Lower leg skin (tissue), 4 donors: Measurements from ENCODE around the gene SLC39A9. TPM values are rescaled to one million over a fixed set of nuclear protein-coding genes. Genes with fewer than 3 reads are reported as not detected.

Experiments
- DNase-seq, 2 donors: peaks; one replicate each; pipeline ENCODE4 v3.0.0-alpha.2; 2019; ENCODE audit warnings: low spot score in 2 of 2
- H3K4me3 ChIP-seq: fragments of 200-600 bp; sonication (generic); 2 replicates; pipeline ENCODE4 v1.5.1; 2017; ENCODE audit warnings: mild to moderate bottlenecking, low read depth; ENCODE audit not compliant: poor library complexity, severe bottlenecking
- POLR2A ChIP-seq, 2 donors: fragments of 450-650 bp; IDR thresholded peaks; one replicate each; pipeline ENCODE4 v1.6.1; 2016 to 2017; ENCODE audit warnings: antibody characterized with exemption in 2 of 2, mild to moderate bottlenecking in 1 of 2, moderate library complexity in 1 of 2
- WGBS, 2 donors: methylation state at CpG; one replicate each; pipeline ENCODE4 v1.1.5; 2018; 5-methylcytosine and 5-hydroxymethylcytosine counted together
- intact Hi-C: fragments of 100-400 bp; cut with DNase I; formaldehyde crosslinking; loops from one replicate; pipeline ENCODE4 v1.15.0; 2023; ENCODE audit warnings: low total_unique reads
- total RNA-seq, 4 donors: library from RNA; depleted of rRNA; stranded (reverse); fragments of >200 nt; gene quantifications; one replicate each; pipeline ENCODE4 v1.1.0, GENCODE V29; 2016
- TF ChIP-seq, protein P1 (sequence below), 3 donors: fragments of 450-650 bp; IDR thresholded peaks; one replicate each; pipeline ENCODE4 v1.5.1; 2016; ENCODE audit warnings: antibody characterized with exemption in 3 of 3, mild to moderate bottlenecking in 3 of 3, moderate library complexity in 2 of 3

Gene SLC39A9
- total RNA-seq, 4 donors from 2014 or later = 33.1 to 68.2 (median 49.0) TPM

GRCh38 chr14:69460093-69460701, 61.7 kb downstream of the SLC39A9 start:
- 25 to 26% methylated on average over 4 of the region's 4 CpGs for WGBS, 2 donors
- peak; percentile 69 to 87 for DNase-seq
- intact Hi-C loops = loop anchor here (5.0 kb wide), 1 partner anchor 218 kb away; no protein-coding TSS in a partner anchor
- no peak overlapping the region for H3K4me3 ChIP-seq
- TF ChIP-seq, protein P1, sequence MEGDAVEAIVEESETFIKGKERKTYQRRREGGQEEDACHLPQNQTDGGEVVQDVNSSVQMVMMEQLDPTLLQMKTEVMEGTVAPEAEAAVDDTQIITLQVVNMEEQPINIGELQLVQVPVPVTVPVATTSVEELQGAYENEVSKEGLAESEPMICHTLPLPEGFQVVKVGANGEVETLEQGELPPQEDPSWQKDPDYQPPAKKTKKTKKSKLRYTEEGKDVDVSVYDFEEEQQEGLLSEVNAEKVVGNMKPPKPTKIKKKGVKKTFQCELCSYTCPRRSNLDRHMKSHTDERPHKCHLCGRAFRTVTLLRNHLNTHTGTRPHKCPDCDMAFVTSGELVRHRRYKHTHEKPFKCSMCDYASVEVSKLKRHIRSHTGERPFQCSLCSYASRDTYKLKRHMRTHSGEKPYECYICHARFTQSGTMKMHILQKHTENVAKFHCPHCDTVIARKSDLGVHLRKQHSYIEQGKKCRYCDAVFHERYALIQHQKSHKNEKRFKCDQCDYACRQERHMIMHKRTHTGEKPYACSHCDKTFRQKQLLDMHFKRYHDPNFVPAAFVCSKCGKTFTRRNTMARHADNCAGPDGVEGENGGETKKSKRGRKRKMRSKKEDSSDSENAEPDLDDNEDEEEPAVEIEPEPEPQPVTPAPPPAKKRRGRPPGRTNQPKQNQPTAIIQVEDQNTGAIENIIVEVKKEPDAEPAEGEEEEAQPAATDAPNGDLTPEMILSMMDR (IDR thresholded peaks at IDR 0.05) = no peak
- no peak for TF ChIP-seq POLR2A (IDR thresholded peaks at IDR 0.05)

- peak in 1 of 2 donors; percentile 3 for DNase-seq
- H3K4me3 ChIP-seq = no peak overlapping the region
- TF ChIP-seq, protein P1 (IDR thresholded peaks at IDR 0.05) = no peak
- no peak for TF ChIP-seq POLR2A (IDR thresholded peaks at IDR 0.05)
- intact Hi-C loops = loop anchor here (5.0 kb wide), 1 partner anchor 222 kb away; no protein-coding TSS in a partner anchor
Measured at GRCh38 chr14:69464379-69464778, 65.9 kb downstream of the SLC39A9 start.

- 88 to 92% methylated on average over 6 of the region's 6 CpGs for WGBS, 2 donors
- no peak overlapping the region for H3K4me3 ChIP-seq
- intact Hi-C loops = loop anchor here (5.0 kb wide), 1 partner anchor 223 kb away; no protein-coding TSS in a partner anchor
- peak in 1 of 2 donors; percentile 26 for DNase-seq
- TF ChIP-seq POLR2A (IDR thresholded peaks at IDR 0.05) = no peak
- TF ChIP-seq, protein P1 (IDR thresholded peaks at IDR 0.05) = no peak
Measured at GRCh38 chr14:69464829-69465228, 66.3 kb downstream of the SLC39A9 start.

DNA sequence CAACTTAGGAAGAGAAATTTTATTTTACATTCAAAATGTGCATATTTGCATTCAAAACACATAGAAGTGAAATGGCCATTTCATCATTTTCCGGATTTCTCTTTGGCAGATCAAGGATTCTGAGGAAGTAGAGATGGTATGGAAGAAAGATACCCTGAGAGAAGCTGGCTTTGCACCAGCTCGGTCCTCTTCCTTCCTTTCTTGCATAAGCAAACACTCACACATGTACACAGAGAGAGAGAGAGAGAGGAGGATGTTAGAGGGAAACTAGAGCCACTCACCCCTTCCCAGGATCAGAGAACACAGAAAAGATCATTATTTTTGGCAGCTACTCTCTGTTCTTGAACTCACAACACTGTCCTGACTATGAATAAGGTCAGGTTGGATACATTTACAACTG, 70.5 kb downstream of the SLC39A9 start:
- no peak for TF ChIP-seq POLR2A (IDR thresholded peaks at IDR 0.05)
- TF ChIP-seq, protein P1 (IDR thresholded peaks at IDR 0.05) = no peak
- no peak overlapping the region for H3K4me3 ChIP-seq
- 71 to 77% methylated on average over 2 of the region's 2 CpGs for WGBS, 2 donors
- intact Hi-C loops = no loop called here
- DNase-seq = no peak

GRCh38 chr14:69471436-69471835, 72.9 kb downstream of the SLC39A9 start:
- intact Hi-C loops = no loop called here
- TF ChIP-seq POLR2A (IDR thresholded peaks at IDR 0.05) = no peak
- TF ChIP-seq, protein P1 (IDR thresholded peaks at IDR 0.05) = no peak
- H3K4me3 ChIP-seq = no peak overlapping the region
- 82 to 89% methylated on average over 3 of the region's 3 CpGs for WGBS, 2 donors
- DNase-seq = peak in 1 of 2 donors; percentile 78

DNA sequence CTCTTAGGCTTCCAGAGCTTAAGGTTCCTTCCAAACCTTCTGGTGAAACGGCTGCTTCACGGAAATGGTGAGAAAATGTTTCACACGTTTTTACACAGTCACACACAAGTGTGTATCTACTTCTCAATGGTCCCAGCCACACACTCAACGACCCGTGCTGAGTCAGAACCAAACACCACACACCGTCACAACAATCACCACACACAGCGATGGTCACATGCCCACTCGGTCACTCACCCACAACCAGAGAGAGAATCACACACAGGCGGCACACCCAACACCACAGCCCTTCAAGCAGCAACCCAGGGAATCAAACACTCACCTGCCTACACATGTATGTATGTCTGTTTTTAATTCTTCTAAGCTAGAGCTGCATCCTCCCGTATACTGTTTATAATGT, 73.4 kb downstream of the SLC39A9 start:
- no peak overlapping the region for H3K4me3 ChIP-seq
- WGBS, 2 donors = 86 to 87% methylated on average over 10 of the region's 10 CpGs
- intact Hi-C loops = no loop called here
- DNase-seq = peak in 1 of 2 donors; percentile 49
- TF ChIP-seq, protein P1 (IDR thresholded peaks at IDR 0.05) = no peak
- TF ChIP-seq POLR2A (IDR thresholded peaks at IDR 0.05) = no peak
